OCI-LY3 (cell line): ENCODE measurements around the gene KLRG1.

Experiments used
- H2AFZ ChIP-seq: fragments of 200-600, 300-600 bp; shearing (Covaris generic); 2 replicates; pipeline ENCODE4 v1.6.0; 2014; ENCODE audit warnings: antibody characterized with exemption, low read depth, low read length
- H3K27ac ChIP-seq: fragments of 200-600, 300-600 bp; sonication (generic); 2 replicates; pipeline ENCODE4 v1.5.1; 2014; ENCODE audit warnings: mild to moderate bottlenecking, low read length, moderate library complexity, mixed read lengths
- H3K27me3 ChIP-seq: fragments of 200-600, 300-600 bp; sonication (generic); 2 replicates; pipeline ENCODE4 v1.6.1; 2014; ENCODE audit warnings: low read depth, low read length, mixed read lengths
- H3K36me3 ChIP-seq: fragments of 200-600, 300-600 bp; sonication (generic); replicated peaks from 2 replicates; pipeline ENCODE3; 2014; ENCODE audit warnings: low read depth, low read length, mixed read lengths
- H3K4me1 ChIP-seq: fragments of 300-600, 200-600 bp; sonication (generic); 2 replicates; pipeline ENCODE4 v1.6.1; 2014; ENCODE audit warnings: low read length, mixed read lengths
- H3K4me2 ChIP-seq: fragments of 200-600, 300-600 bp; sonication (generic); 2 replicates; pipeline ENCODE4 v1.6.1; 2014; ENCODE audit warnings: low read length, mixed read lengths
- H3K4me3 ChIP-seq: fragments of 300-600, 200-600 bp; sonication (generic); 2 replicates; pipeline ENCODE4 v1.5.1; 2014; ENCODE audit warnings: antibody characterized with exemption, mild to moderate bottlenecking, low read length, moderate library complexity
- H3K79me2 ChIP-seq: fragments of 300-600, 200-600 bp; shearing (Covaris generic); 2 replicates; pipeline ENCODE4 v1.6.1; 2014; ENCODE audit warnings: mild to moderate bottlenecking, low read length, mixed read lengths
- H3K9ac ChIP-seq: fragments of 300-600, 200-600 bp; shearing (Covaris generic); 2 replicates; pipeline ENCODE4 v1.6.0; 2014; ENCODE audit warnings: mild to moderate bottlenecking, low read length, moderate library complexity
- H3K9me3 ChIP-seq: fragments of 200-600, 300-600 bp; shearing (Covaris generic); 2 replicates; pipeline ENCODE4 v1.6.1; 2014; ENCODE audit warnings: low read length, mixed read lengths; ENCODE audit not compliant: insufficient read depth
- H4K20me1 ChIP-seq: fragments of 200-600, 300-600 bp; sonication (generic); 2 replicates; pipeline ENCODE4 v1.6.1; 2016; ENCODE audit warnings: low read length, mixed read lengths; ENCODE audit not compliant: insufficient read depth
- CTCF ChIP-seq: fragments of 200-600, 300-600 bp; sonication (generic); IDR thresholded peaks from 2 replicates; pipeline ENCODE4 v1.5.1; 2014; ENCODE audit warnings: antibody characterized with exemption, low read length, low read depth
- EZH2phosphoT487 ChIP-seq: fragments of 200-600 bp; shearing (Covaris generic); IDR thresholded peaks from 2 replicates; pipeline ENCODE4 v1.6.1; 2018; ENCODE audit warnings: antibody characterized with exemption, mixed run types, low read depth

KLRG1 gene

GRCh38 chr12:9036227-9036626 is 46.9 kb downstream of the KLRG1 start:
- no peaks in the 10 kb centered on the region for H3K9me3 ChIP-seq
- no peak overlapping the region for H3K27ac ChIP-seq
- H3K4me2 ChIP-seq: no peak overlapping the region
- no peak overlapping the region for H3K9ac ChIP-seq
- TF ChIP-seq CTCF: no peak
- TF ChIP-seq EZH2phosphoT487: no peak
- H3K36me3 ChIP-seq: no peaks in the 10 kb centered on the region
- H2AFZ ChIP-seq: no peak overlapping the region
- H3K27me3 ChIP-seq: no peaks in the 10 kb centered on the region
- no peaks in the 10 kb centered on the region for H3K79me2 ChIP-seq
- H4K20me1 ChIP-seq: no peaks in the 10 kb centered on the region
- peaks cover 26% of the 10 kb centered on the region for H3K4me1 ChIP-seq
- no peak overlapping the region for H3K4me3 ChIP-seq

GRCh38 chr12:9037431-9037830 is 48.1 kb downstream of the KLRG1 start:
- no peak overlapping the region for H3K9ac ChIP-seq
- H3K9me3 ChIP-seq: no peaks in the 10 kb centered on the region
- H3K4me3 ChIP-seq: no peak overlapping the region
- no peak overlapping the region for H3K27ac ChIP-seq
- H3K79me2 ChIP-seq: no peaks in the 10 kb centered on the region
- no peak overlapping the region for H2AFZ ChIP-seq
- no peaks in the 10 kb centered on the region for H3K36me3 ChIP-seq
- TF ChIP-seq EZH2phosphoT487 (no peak), CTCF (no peak)
- no peaks in the 10 kb centered on the region for H4K20me1 ChIP-seq
- no peaks in the 10 kb centered on the region for H3K27me3 ChIP-seq
- no peak overlapping the region for H3K4me2 ChIP-seq
- peaks cover 14% of the 10 kb centered on the region for H3K4me1 ChIP-seq

GRCh38 chr12:9039397-9039977 is 50.1 kb downstream of the KLRG1 start:
- Histone ChIP-seq H3K36me3 (no peaks in the 10 kb centered on the region), H3K9me3 (no peaks in the 10 kb centered on the region), H4K20me1 (no peaks in the 10 kb centered on the region), H3K79me2 (no peaks in the 10 kb centered on the region), H3K4me1 (no peaks in the 10 kb centered on the region), H2AFZ (no peak overlapping the region), H3K4me3 (no peak overlapping the region), H3K27me3 (no peaks in the 10 kb centered on the region), H3K9ac (no peak overlapping the region), H3K4me2 (no peak overlapping the region), H3K27ac (no peak overlapping the region)
- no peak for TF ChIP-seq EZH2phosphoT487
- peak; percentile 82 for TF ChIP-seq CTCF

- Histone ChIP-seq H2AFZ (no peak overlapping the region), H4K20me1 (no peaks in the 10 kb centered on the region), H3K9ac (no peak overlapping the region), H3K36me3 (no peaks in the 10 kb centered on the region), H3K27ac (no peak overlapping the region), H3K79me2 (no peaks in the 10 kb centered on the region), H3K4me2 (no peak overlapping the region), H3K9me3 (no peaks in the 10 kb centered on the region), H3K4me1 (no peaks in the 10 kb centered on the region), H3K27me3 (no peaks in the 10 kb centered on the region), H3K4me3 (no peak overlapping the region)
- TF ChIP-seq EZH2phosphoT487 (no peak), CTCF (no peak)
Observed at GRCh38 chr12:9040484-9041186, 51.3 kb downstream of the KLRG1 start.
